GM18520 (cell line): Measurements from ENCODE around the gene CTXN1.
"Not testable (repeated sequence)": the region's sequence is repeated elsewhere in the genome, so short reads cannot be mapped to it uniquely, and the experiment has no call there.

Experiments
- ATAC-seq: cut with Tn5 transposase; IDR thresholded peaks from one replicate; pipeline ENCODE4 v1.9.1; 2021; ENCODE audit not compliant: unreplicated experiment

The CTXN1 gene

GRCh38 chr19:7947939-7948338, 22.0 kb upstream of the CTXN1 start:
- no peak for ATAC-seq

- ATAC-seq = peak; percentile 15
These were observed 18.3 kb upstream of the CTXN1 start for GRCh38 chr19:7944177-7944761.

GRCh38 chr19:7943444-7944176, 17.7 kb upstream of the CTXN1 start, which contains the start of gene TIMM44:
TSS of gene TIMM44 (minus strand) at chr19:7943666. CDS start at chr19:7943651, 15 bp downstream.
- ATAC-seq = peak; percentile 93

GRCh38 chr19:7942981-7943443, 17.1 kb upstream of the CTXN1 start:
- ATAC-seq = no peak

GRCh38 chr19:7941895-7942596, 16.1 kb upstream of the CTXN1 start:
- no peak for ATAC-seq

- ATAC-seq = no peak
These were observed 14.9 kb upstream of the CTXN1 start for GRCh38 chr19:7940841-7941240.

- no peak for ATAC-seq
These were observed 8.8 kb upstream of the CTXN1 start for GRCh38 chr19:7934766-7935165.

GRCh38 chr19:7933828-7934725, 8.1 kb upstream of the CTXN1 start:
- ATAC-seq = no peak

- no peak for ATAC-seq
These were observed 7.5 kb upstream of the CTXN1 start for GRCh38 chr19:7933411-7933810.

- no peak for ATAC-seq
These were observed 7.0 kb upstream of the CTXN1 start for GRCh38 chr19:7932930-7933300.

GRCh38 chr19:7932276-7932929, 6.5 kb upstream of the CTXN1 start:
- ATAC-seq = no peak

- no peak for ATAC-seq
These were observed 5.5 kb upstream of the CTXN1 start for GRCh38 chr19:7931221-7932061.

GRCh38 chr19:7930765-7931164, 4.8 kb upstream of the CTXN1 start:
- ATAC-seq = no peak

- not testable (repeated sequence) for ATAC-seq
These were observed 4.1 kb upstream of the CTXN1 start for GRCh38 chr19:7930030-7930429.

- no peak for ATAC-seq
These were observed 3.1 kb upstream of the CTXN1 start for GRCh38 chr19:7928741-7929701.

- ATAC-seq = no peak
These were observed 2.4 kb upstream of the CTXN1 start for GRCh38 chr19:7928334-7928706.

GRCh38 chr19:7927605-7928333, 1.8 kb upstream of the CTXN1 start:
- no peak for ATAC-seq
